HL-60 (cell line): ENCODE results near the gene IQGAP2.

Source experiments
- CTCF ChIP-seq: IDR thresholded peaks from one replicate; pipeline ENCODE4 v1.5.1; 2011; ENCODE audit warnings: low read length, control low read depth, inconsistent platforms; ENCODE audit not compliant: insufficient read depth
- POLR2AphosphoS5 ChIP-seq: IDR thresholded peaks from 2 replicates; pipeline ENCODE4 v1.6.1; 2012; ENCODE audit warnings: low read depth
- REST ChIP-seq: IDR thresholded peaks from 2 replicates; pipeline ENCODE4 v1.6.1; 2012; ENCODE audit warnings: low read depth; ENCODE audit not compliant: insufficient replicate concordance

- no peak for TF ChIP-seq POLR2AphosphoS5
- no peak for TF ChIP-seq CTCF
- TF ChIP-seq REST, result no peak
Observed at GRCh38 chr5:76641514-76642120, 238.5 kb downstream of the IQGAP2 start.
